ENCODE results near the gene PLXDC1.

GRCh38 chr17:39082482-39082881 is 69.0 kb downstream of the PLXDC1 start:
- TF ChIP-seq ZNF565 (CRISPR knock-in tag; conservative IDR thresholded peaks at IDR 0.05; ENCODE audit: low read depth) (no peak), ESRRG (CRISPR knock-in tag; IDR thresholded peaks at IDR 0.05) (no peak), ARNTL (CRISPR knock-in tag; IDR thresholded peaks at IDR 0.05; ENCODE audit: borderline replicate concordance, low read depth) (no peak), PATZ1 (CRISPR knock-in tag; IDR thresholded peaks at IDR 0.05; ENCODE audit: borderline replicate concordance) (no peak), TOX (CRISPR knock-in tag; IDR thresholded peaks at IDR 0.05; ENCODE audit: borderline replicate concordance) (no peak), PPARA (CRISPR knock-in tag; IDR thresholded peaks at IDR 0.05; ENCODE audit: borderline replicate concordance) (no peak), BACH2 (CRISPR knock-in tag; IDR thresholded peaks at IDR 0.05; ENCODE audit: borderline replicate concordance) (no peak), TCF4 (CRISPR knock-in tag; IDR thresholded peaks at IDR 0.05; ENCODE audit: borderline replicate concordance) (no peak), ZFP3 (CRISPR knock-in tag; IDR thresholded peaks at IDR 0.05) (no peak), ZFP30 (CRISPR knock-in tag; IDR thresholded peaks at IDR 0.05) (no peak)

Data from SK-N-SH treated with all-trans-retinoic acid at 6 μM for 48 hours (cell line).